Tibial artery (tissue), 4 donors: ENCODE measurements around the gene SHROOM3.

ENCODE experiments used
- DNase-seq, 2 donors: peaks; one replicate each; pipeline ENCODE4 v3.0.0-alpha.2; 2019
- H3K27ac ChIP-seq, 2 donors: fragments of 200-600 bp; sonication (generic) in 1 of 2; 1 replicate in 1 of 2; 2 replicates in 1 of 2; pipeline ENCODE4 v1.5.1; 2018 to 2019; ENCODE audit warnings: mild to moderate bottlenecking in 1 of 2
- H3K27me3 ChIP-seq, 2 donors: fragments of 200-600 bp; sonication (generic) in 1 of 2; one replicate each; pipeline versions ENCODE4 v1.5.1 to v1.6.0; 2016 to 2019
- H3K36me3 ChIP-seq, 3 donors: fragments of 200-600 bp; sonication (generic) in 2 of 3; one replicate each; pipeline ENCODE4 v1.5.1; 2016 to 2019; ENCODE audit warnings: mild to moderate bottlenecking in 2 of 3
- H3K4me1 ChIP-seq, 4 donors: fragments of 200-600 bp; sonication (generic) in 2 of 4; 1 replicate in 3 of 4; 2 replicates in 1 of 4; pipeline ENCODE4 v1.5.1; 2016 to 2019
- H3K4me3 ChIP-seq, 2 donors: fragments of 200-600 bp; sonication (generic) in 1 of 2; 1 replicate in 1 of 2; 2 replicates in 1 of 2; pipeline ENCODE4 v1.5.1; 2018 to 2019; ENCODE audit warnings: mild to moderate bottlenecking in 2 of 2
- H3K9me3 ChIP-seq, 3 donors: fragments of 200-600 bp; sonication (generic) in 1 of 3; one replicate each; pipeline ENCODE4 v1.5.1; 2016 to 2019
- intact Hi-C: fragments of 100-400 bp; cut with DNase I; formaldehyde crosslinking; loops from one replicate; pipeline ENCODE4 v1.15.0; 2023; ENCODE audit warnings: low total_unique reads
- TF ChIP-seq, protein P1 (sequence below), 2 experiments: fragments of 200-600 bp in 1 of 2; fragments of 450-650 bp in 1 of 2; IDR thresholded peaks; one replicate each; pipeline ENCODE4 v1.5.1; 2017 to 2019; ENCODE audit warnings: antibody characterized with exemption in 2 of 2, mild to moderate bottlenecking in 1 of 2, moderate library complexity in 1 of 2

Gene SHROOM3

DNA sequence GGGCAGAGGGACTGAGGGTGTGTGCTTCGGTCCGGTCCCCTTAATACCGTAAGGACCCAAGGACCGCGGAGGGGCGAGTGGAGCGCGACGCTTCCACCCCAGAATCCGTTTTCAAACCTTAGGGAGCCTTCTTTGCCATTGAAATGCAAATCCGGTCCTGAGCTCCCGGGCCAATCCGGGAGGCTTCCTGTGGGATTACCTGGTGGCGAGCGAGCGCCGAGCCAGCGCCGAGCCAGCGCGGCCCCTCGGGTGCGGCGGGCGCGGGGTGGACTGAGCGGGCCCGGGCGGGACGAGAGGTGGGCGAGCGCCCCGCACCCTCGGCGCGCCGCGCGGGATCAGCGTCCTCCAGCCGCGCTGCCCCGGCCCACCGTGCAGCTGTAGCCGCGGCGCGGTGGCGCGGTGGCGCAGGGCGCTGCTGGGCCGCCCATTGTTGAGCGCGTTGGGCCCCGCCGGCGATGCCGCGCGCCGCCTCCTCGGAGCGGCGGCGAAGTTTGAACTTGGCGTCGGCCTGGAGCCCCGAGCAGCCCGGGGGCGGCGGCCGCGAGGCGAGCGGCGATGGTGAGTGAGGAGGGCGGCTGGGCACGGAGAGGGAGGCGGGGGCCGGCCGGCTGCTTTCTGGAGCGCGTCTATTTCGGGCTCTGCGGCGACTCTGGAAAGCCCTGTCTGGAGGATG is 254.3 kb downstream of the SHROOM3 start:
- no peaks in the 10 kb centered on the region for H3K36me3 ChIP-seq
- peak; percentile 34 to 72 for DNase-seq
- H3K27me3 ChIP-seq = no peaks in the 10 kb centered on the region
- intact Hi-C loops = loop anchor here (10.0 kb wide), 1 partner anchor 54 kb away; no protein-coding TSS in a partner anchor
- peak overlapping the region; percentile 90 to 95 for H3K27ac ChIP-seq
- TF ChIP-seq, protein P1, sequence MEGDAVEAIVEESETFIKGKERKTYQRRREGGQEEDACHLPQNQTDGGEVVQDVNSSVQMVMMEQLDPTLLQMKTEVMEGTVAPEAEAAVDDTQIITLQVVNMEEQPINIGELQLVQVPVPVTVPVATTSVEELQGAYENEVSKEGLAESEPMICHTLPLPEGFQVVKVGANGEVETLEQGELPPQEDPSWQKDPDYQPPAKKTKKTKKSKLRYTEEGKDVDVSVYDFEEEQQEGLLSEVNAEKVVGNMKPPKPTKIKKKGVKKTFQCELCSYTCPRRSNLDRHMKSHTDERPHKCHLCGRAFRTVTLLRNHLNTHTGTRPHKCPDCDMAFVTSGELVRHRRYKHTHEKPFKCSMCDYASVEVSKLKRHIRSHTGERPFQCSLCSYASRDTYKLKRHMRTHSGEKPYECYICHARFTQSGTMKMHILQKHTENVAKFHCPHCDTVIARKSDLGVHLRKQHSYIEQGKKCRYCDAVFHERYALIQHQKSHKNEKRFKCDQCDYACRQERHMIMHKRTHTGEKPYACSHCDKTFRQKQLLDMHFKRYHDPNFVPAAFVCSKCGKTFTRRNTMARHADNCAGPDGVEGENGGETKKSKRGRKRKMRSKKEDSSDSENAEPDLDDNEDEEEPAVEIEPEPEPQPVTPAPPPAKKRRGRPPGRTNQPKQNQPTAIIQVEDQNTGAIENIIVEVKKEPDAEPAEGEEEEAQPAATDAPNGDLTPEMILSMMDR (IDR thresholded peaks at IDR 0.05) = no peak
- no peaks in the 10 kb centered on the region for H3K9me3 ChIP-seq
- peaks cover 0 to 52% (median 33%) of the 10 kb centered on the region in 4 donors for H3K4me1 ChIP-seq
- peak overlapping the region; percentile 70 to 88 for H3K4me3 ChIP-seq

DNA sequence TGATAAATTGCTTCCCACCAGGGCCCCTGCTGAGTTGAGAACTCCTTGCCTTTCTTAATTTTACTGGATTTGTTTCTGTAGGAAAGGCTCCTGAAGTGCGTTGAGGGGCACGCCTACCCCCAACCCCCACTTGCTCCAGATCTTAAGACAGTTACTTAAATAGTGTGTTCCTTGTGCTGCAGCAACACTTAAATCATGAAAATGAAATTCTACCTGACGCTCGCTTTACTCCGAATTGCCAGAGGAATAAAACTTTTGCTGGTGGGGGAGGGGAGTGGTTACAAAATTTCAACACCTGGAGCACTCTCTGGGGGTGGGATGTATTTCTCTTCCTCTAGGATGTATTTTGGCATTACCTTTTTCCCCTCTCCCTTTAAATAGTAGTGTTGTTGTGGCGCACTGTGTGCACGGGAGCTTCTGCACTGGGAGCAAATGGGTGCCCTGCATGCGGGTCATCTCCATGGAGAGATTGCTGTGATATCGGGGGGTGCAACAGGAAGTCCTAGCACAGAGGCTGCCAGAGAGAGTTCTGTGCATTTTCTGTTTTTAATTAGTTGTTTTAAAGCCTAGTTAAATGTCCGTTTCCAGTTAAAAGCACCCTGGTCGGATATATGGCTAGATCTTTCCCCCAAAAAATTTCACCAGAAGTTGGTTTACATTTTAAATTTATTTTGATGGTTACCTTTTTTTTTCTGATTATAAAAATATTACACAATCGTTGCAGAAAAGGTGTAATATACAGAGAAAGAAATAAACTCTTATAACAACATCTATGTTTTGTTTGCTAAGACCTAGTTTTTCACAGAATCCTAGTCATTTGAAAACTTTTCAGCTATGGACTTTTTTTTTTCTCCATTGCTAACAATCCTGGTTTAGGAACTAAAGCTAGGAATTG is 255.2 kb downstream of the SHROOM3 start:
- Histone ChIP-seq H3K36me3 (no peaks in the 10 kb centered on the region), H3K4me1 (peaks cover 0 to 60% (median 38%) of the 10 kb centered on the region in 4 donors), H3K9me3 (no peaks in the 10 kb centered on the region), H3K27ac (peak overlapping the region; percentile 90 to 95), H3K27me3 (no peaks in the 10 kb centered on the region), H3K4me3 (peak overlapping the region; percentile 70 to 88)
- TF ChIP-seq, protein P1 (IDR thresholded peaks at IDR 0.05) = no peak
- DNase-seq = no peak
- intact Hi-C loops = no loop called here

DNA sequence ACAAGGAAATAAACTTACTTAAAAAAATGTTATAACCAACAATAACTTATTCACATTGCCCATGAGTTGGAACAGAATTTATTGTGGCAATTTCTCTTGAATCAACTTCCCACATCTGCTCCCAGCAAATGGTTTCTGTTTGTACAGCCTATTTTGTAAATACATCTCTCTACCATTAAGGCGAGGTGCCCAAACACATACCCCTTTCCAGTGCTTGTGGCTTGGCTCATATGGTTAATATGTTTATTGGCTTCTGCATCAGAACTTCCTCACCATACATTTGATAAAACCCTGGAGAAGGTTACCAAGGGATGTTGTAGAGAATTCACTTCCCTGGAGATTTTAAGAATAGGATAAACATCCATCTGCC is 255.9 kb downstream of the SHROOM3 start:
- H3K27ac ChIP-seq = peak overlapping the region; percentile 90 to 95
- no peak for DNase-seq
- no peaks in the 10 kb centered on the region for H3K36me3 ChIP-seq
- H3K27me3 ChIP-seq = no peaks in the 10 kb centered on the region
- H3K9me3 ChIP-seq = no peaks in the 10 kb centered on the region
- intact Hi-C loops = no loop called here
- peak overlapping the region; percentile 70 to 88 for H3K4me3 ChIP-seq
- peaks cover 0 to 66% (median 38%) of the 10 kb centered on the region in 4 donors for H3K4me1 ChIP-seq
- TF ChIP-seq, protein P1 (IDR thresholded peaks at IDR 0.05) = no peak

- Histone ChIP-seq H3K4me1 (peaks cover 0 to 77% (median 48%) of the 10 kb centered on the region in 4 donors), H3K36me3 (no peaks in the 10 kb centered on the region), H3K4me3 (peak overlapping the region in 1 of 2 donors; percentile 88), H3K9me3 (no peaks in the 10 kb centered on the region), H3K27me3 (no peaks in the 10 kb centered on the region), H3K27ac (peak overlapping the region; percentile 90 to 95)
- intact Hi-C loops = no loop called here
- TF ChIP-seq, protein P1 (IDR thresholded peaks at IDR 0.05) = no peak
- no peak for DNase-seq
Measured at GRCh38 chr4:76691807-76692582, 257.0 kb downstream of the SHROOM3 start.

DNA sequence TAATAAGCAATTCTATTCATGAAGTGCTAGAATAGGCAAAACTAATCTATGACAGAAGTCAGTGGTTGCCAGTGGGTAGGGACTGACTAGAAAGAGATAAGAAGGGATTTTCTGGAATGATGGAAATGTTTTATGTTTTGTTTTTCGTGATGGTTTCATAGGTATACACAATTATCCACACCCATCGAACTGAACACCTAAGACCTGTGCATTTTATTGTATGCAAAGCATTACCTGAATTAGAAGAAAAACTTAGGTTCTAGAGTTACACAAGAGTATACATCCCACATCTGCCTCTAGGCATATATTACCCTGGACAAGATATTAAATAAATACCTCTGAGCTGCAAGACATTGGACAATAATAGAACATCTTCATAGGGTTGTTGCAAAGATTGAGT is 257.7 kb downstream of the SHROOM3 start:
- no peaks in the 10 kb centered on the region for H3K36me3 ChIP-seq
- intact Hi-C loops = no loop called here
- DNase-seq = no peak
- no peak overlapping the region for H3K27ac ChIP-seq
- no peaks in the 10 kb centered on the region for H3K27me3 ChIP-seq
- peaks cover 0 to 78% (median 47%) of the 10 kb centered on the region in 4 donors for H3K4me1 ChIP-seq
- H3K9me3 ChIP-seq = no peaks in the 10 kb centered on the region
- H3K4me3 ChIP-seq = no peak overlapping the region
- TF ChIP-seq, protein P1 (IDR thresholded peaks at IDR 0.05) = no peak
